HepG2 (cell line): ENCODE measurements around the gene FAM181A. TPM values are rescaled to one million over a fixed set of nuclear protein-coding genes. Genes with fewer than 3 reads are reported as not detected.
A peak's percentile ranks its signal among the peaks of the same experiment; 100 is the strongest.

Source experiments
- NFKB2 ChIP-seq: sonication (generic); formaldehyde crosslinking; IDR thresholded peaks from 2 replicates; pipeline ENCODE4 v1.4.0; 2020; ENCODE audit warnings: missing genetic modification reagents, borderline replicate concordance
- PTBP1 ChIP-seq: fragments of 200-400 bp; formaldehyde crosslinking; IDR thresholded peaks from 2 replicates; pipeline ENCODE4 v1.6.1; 2018; ENCODE audit warnings: low read length, low read depth; ENCODE audit not compliant: poor library complexity, severe bottlenecking
- SIX1 ChIP-seq: sonication (generic); formaldehyde crosslinking; IDR thresholded peaks from 2 replicates; pipeline ENCODE4 v1.4.0; 2020; ENCODE audit warnings: missing genetic modification reagents, borderline replicate concordance
- SKI ChIP-seq: fragments of 450-650 bp; IDR thresholded peaks from one replicate; pipeline ENCODE4 v1.6.1; 2018; ENCODE audit warnings: mild to moderate bottlenecking; ENCODE audit not compliant: partially characterized antibody
- TOPORS ChIP-seq: sonication (generic); formaldehyde crosslinking; IDR thresholded peaks from 2 replicates; pipeline ENCODE4 v1.8.0; 2023; ENCODE audit warnings: mild to moderate bottlenecking, missing genetic modification reagents
- YEATS2 ChIP-seq: sonication (generic); formaldehyde crosslinking; IDR thresholded peaks from 2 replicates; pipeline ENCODE4 v1.4.0; 2020; ENCODE audit warnings: missing genetic modification reagents, borderline replicate concordance
- ZBTB26 ChIP-seq: IDR thresholded peaks from 2 replicates; pipeline ENCODE4 v1.6.1; 2016; ENCODE audit warnings: missing compliant biosample characterization, missing genetic modification reagents, borderline replicate concordance
- ZNF501 ChIP-seq: sonication (generic); formaldehyde crosslinking; IDR thresholded peaks from 2 replicates; pipeline ENCODE4 v1.5.1; 2020; ENCODE audit warnings: mild to moderate bottlenecking, moderate library complexity, missing genetic modification reagents
- ZNF589 ChIP-seq: sonication (generic); formaldehyde crosslinking; conservative IDR thresholded peaks from 2 replicates; pipeline ENCODE4 v1.8.0; 2022; ENCODE audit warnings: mild to moderate bottlenecking, moderate library complexity, missing genetic modification reagents
- ZNF607 ChIP-seq: sonication (generic); formaldehyde crosslinking; IDR thresholded peaks from 2 replicates; pipeline ENCODE4 v1.5.1; 2020; ENCODE audit warnings: missing genetic modification reagents, mild to moderate bottlenecking, borderline replicate concordance
- ZNF616 ChIP-seq: sonication (generic); formaldehyde crosslinking; IDR thresholded peaks from 2 replicates; pipeline ENCODE4 v1.5.0; 2020; ENCODE audit warnings: low read depth, mild to moderate bottlenecking, missing genetic modification reagents
- ZNF776 ChIP-seq: sonication (generic); formaldehyde crosslinking; IDR thresholded peaks from 2 replicates; pipeline ENCODE4 v1.4.0; 2020; ENCODE audit warnings: mild to moderate bottlenecking, missing genetic modification reagents
- ZSCAN30 ChIP-seq: sonication (generic); formaldehyde crosslinking; IDR thresholded peaks from 2 replicates; pipeline ENCODE4 v1.5.0; 2020; ENCODE audit warnings: mild to moderate bottlenecking, missing genetic modification reagents
- polyA plus RNA-seq, 8 experiments: library from polyadenylated mRNA; depleted of rRNA in 3 of 8; stranded (reverse) in 7 of 8; unstranded in 1 of 8; fragments of >200 nt; fragmentation: Illumina TruSeq in 4 of 8; extraction: Trizol in 4 of 8; gene quantifications; 2 replicates each; pipeline versions ENCODE4 v1.2.1 to v1.2.3, GENCODE V29; 2011 to 2016; ENCODE audit warnings: low read depth in 4 of 8, missing spikeins in 1 of 8, mixed read lengths in 1 of 8; ENCODE audit not compliant: insufficient read depth in 1 of 8
- total RNA-seq, 5 experiments: library from RNA; depleted of rRNA; stranded (reverse); fragments of >200 nt; fragmentation: Illumina TruSeq; extraction: Trizol; gene quantifications; 2 replicates each; pipeline ENCODE4 v1.2.3, GENCODE V29; 2016; ENCODE audit warnings: low read depth in 1 of 5
- TF ChIP-seq, protein P1 (sequence below): fragments of 450-650 bp; IDR thresholded peaks from 2 replicates; pipeline ENCODE4 v1.6.1; 2017
- TF ChIP-seq, protein P2 (sequence below), 2 experiments: sonication (generic) in 1 of 2; formaldehyde crosslinking in 1 of 2; IDR thresholded peaks; 2 replicates each; pipeline versions ENCODE4 v1.4.0 to v1.6.1; 2016 to 2020; ENCODE audit warnings: borderline replicate concordance in 1 of 2, low read depth in 1 of 2, mild to moderate bottlenecking in 1 of 2, missing genetic modification reagents in 1 of 2
- TF ChIP-seq, protein P3 (sequence below): sonication (generic); formaldehyde crosslinking; IDR thresholded peaks from 2 replicates; pipeline ENCODE4; 2020; ENCODE audit warnings: missing genetic modification reagents, mild to moderate bottlenecking, borderline replicate concordance
- TF ChIP-seq, protein P4 (sequence below): sonication (generic); formaldehyde crosslinking; IDR thresholded peaks from 2 replicates; pipeline ENCODE4 v1.4.0; 2020; ENCODE audit warnings: missing genetic modification reagents, borderline replicate concordance

FAM181A gene
- total and polyA plus RNA-seq, 2 of the 13 experiments (the other 11 are each of a cell fraction or from before 2014, with no cell fraction given), result 1.1 to 1.5 TPM

- TF ChIP-seq, protein P1, sequence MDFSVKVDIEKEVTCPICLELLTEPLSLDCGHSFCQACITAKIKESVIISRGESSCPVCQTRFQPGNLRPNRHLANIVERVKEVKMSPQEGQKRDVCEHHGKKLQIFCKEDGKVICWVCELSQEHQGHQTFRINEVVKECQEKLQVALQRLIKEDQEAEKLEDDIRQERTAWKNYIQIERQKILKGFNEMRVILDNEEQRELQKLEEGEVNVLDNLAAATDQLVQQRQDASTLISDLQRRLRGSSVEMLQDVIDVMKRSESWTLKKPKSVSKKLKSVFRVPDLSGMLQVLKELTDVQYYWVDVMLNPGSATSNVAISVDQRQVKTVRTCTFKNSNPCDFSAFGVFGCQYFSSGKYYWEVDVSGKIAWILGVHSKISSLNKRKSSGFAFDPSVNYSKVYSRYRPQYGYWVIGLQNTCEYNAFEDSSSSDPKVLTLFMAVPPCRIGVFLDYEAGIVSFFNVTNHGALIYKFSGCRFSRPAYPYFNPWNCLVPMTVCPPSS, result no peak
- TF ChIP-seq, protein P2, sequence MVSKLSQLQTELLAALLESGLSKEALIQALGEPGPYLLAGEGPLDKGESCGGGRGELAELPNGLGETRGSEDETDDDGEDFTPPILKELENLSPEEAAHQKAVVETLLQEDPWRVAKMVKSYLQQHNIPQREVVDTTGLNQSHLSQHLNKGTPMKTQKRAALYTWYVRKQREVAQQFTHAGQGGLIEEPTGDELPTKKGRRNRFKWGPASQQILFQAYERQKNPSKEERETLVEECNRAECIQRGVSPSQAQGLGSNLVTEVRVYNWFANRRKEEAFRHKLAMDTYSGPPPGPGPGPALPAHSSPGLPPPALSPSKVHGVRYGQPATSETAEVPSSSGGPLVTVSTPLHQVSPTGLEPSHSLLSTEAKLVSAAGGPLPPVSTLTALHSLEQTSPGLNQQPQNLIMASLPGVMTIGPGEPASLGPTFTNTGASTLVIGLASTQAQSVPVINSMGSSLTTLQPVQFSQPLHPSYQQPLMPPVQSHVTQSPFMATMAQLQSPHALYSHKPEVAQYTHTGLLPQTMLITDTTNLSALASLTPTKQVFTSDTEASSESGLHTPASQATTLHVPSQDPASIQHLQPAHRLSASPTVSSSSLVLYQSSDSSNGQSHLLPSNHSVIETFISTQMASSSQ (IDR thresholded peaks at IDR 0.05; ENCODE audit: low read depth), result no peak
- TF ChIP-seq, protein P2 (CRISPR knock-in tag; IDR thresholded peaks at IDR 0.05; ENCODE audit: borderline replicate concordance), result peak; percentile 42; the same call in 1 of the 2 replicates
- TF ChIP-seq NFKB2 (CRISPR knock-in tag), result peak; percentile 78
- TF ChIP-seq ZNF589 (CRISPR knock-in tag), result 0 out of 2 replicates have a peak, but pooled peaks have one; percentile 59
- TF ChIP-seq, protein P3, sequence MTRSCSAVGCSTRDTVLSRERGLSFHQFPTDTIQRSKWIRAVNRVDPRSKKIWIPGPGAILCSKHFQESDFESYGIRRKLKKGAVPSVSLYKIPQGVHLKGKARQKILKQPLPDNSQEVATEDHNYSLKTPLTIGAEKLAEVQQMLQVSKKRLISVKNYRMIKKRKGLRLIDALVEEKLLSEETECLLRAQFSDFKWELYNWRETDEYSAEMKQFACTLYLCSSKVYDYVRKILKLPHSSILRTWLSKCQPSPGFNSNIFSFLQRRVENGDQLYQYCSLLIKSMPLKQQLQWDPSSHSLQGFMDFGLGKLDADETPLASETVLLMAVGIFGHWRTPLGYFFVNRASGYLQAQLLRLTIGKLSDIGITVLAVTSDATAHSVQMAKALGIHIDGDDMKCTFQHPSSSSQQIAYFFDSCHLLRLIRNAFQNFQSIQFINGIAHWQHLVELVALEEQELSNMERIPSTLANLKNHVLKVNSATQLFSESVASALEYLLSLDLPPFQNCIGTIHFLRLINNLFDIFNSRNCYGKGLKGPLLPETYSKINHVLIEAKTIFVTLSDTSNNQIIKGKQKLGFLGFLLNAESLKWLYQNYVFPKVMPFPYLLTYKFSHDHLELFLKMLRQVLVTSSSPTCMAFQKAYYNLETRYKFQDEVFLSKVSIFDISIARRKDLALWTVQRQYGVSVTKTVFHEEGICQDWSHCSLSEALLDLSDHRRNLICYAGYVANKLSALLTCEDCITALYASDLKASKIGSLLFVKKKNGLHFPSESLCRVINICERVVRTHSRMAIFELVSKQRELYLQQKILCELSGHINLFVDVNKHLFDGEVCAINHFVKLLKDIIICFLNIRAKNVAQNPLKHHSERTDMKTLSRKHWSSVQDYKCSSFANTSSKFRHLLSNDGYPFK (CRISPR knock-in tag), result peak; percentile 76; the same call in 1 of the 2 replicates
- no peak for TF ChIP-seq YEATS2 (CRISPR knock-in tag)
- TF ChIP-seq SKI, result no peak
- no peak for TF ChIP-seq ZNF607 (CRISPR knock-in tag)
- TF ChIP-seq, protein P4, sequence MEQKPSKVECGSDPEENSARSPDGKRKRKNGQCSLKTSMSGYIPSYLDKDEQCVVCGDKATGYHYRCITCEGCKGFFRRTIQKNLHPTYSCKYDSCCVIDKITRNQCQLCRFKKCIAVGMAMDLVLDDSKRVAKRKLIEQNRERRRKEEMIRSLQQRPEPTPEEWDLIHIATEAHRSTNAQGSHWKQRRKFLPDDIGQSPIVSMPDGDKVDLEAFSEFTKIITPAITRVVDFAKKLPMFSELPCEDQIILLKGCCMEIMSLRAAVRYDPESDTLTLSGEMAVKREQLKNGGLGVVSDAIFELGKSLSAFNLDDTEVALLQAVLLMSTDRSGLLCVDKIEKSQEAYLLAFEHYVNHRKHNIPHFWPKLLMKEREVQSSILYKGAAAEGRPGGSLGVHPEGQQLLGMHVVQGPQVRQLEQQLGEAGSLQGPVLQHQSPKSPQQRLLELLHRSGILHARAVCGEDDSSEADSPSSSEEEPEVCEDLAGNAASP (CRISPR knock-in tag), result peak; percentile 69; the same call in 1 of the 2 replicates
- TF ChIP-seq ZNF776, result no peak
- no peak for TF ChIP-seq PTBP1
- 0 out of 2 replicates have a peak, but pooled peaks have one; percentile 15 for TF ChIP-seq SIX1 (CRISPR knock-in tag)
- TF ChIP-seq ZBTB26 (CRISPR knock-in tag), result no peak
- TF ChIP-seq TOPORS (CRISPR knock-in tag), result peak; percentile 67; the same call in 1 of the 2 replicates
- TF ChIP-seq ZNF501 (CRISPR knock-in tag), result no peak
- TF ChIP-seq ZNF616 (CRISPR knock-in tag), result no peak
- no peak for TF ChIP-seq ZSCAN30 (CRISPR knock-in tag)
These were observed 24.4 kb upstream of the FAM181A start (continued) for GRCh38 chr14:93902619-93903307.
